A673 (cell line): ENCODE results near the gene CAPS2.

Experiments used
- EZH2 ChIP-seq: fragments of 200-600 bp; sonication (generic); IDR thresholded peaks from 2 replicates; pipeline ENCODE4 v1.6.1; 2017; ENCODE audit warnings: borderline replicate concordance, low read depth, mild to moderate bottlenecking, mixed read lengths, antibody characterized with exemption, low read length; ENCODE audit not compliant: poor library complexity, severe bottlenecking
- TF ChIP-seq, protein P1 (sequence below): fragments of 300-800, 200-600 bp; sonication (generic); conservative IDR thresholded peaks from 2 replicates; pipeline ENCODE4 v1.5.1; 2017; ENCODE audit warnings: low read depth, mild to moderate bottlenecking, antibody characterized with exemption, low read length, moderate library complexity, mixed read lengths

DNA sequence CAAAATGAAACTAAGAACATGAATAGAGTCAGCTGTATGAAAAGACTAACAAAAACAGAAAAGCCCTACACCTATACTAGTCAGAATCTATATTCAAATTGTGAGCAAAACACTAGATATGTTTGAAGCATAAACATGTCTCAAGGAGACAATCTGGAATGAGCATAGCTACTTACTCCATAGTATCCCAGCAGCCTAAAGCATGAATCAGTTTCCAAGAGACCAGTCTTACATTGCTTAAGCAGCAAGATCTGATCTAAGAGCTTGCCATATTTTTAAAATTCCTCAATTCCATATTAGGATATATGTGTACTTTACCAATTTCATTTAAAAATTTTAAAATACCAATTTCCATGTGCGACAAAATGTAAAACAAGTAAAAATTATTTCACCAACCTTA is 7.7 kb downstream of the CAPS2 start:
- TF ChIP-seq, protein P1, sequence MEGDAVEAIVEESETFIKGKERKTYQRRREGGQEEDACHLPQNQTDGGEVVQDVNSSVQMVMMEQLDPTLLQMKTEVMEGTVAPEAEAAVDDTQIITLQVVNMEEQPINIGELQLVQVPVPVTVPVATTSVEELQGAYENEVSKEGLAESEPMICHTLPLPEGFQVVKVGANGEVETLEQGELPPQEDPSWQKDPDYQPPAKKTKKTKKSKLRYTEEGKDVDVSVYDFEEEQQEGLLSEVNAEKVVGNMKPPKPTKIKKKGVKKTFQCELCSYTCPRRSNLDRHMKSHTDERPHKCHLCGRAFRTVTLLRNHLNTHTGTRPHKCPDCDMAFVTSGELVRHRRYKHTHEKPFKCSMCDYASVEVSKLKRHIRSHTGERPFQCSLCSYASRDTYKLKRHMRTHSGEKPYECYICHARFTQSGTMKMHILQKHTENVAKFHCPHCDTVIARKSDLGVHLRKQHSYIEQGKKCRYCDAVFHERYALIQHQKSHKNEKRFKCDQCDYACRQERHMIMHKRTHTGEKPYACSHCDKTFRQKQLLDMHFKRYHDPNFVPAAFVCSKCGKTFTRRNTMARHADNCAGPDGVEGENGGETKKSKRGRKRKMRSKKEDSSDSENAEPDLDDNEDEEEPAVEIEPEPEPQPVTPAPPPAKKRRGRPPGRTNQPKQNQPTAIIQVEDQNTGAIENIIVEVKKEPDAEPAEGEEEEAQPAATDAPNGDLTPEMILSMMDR = no peak
- TF ChIP-seq EZH2 = no peak
